HS-5 (cell line): ENCODE measurements around the gene HDHD3.
A peak's percentile ranks its signal among the peaks of the same experiment; 100 is the strongest.
"Not testable (repeated sequence)": the region's sequence is repeated elsewhere in the genome, so short reads cannot be mapped to it uniquely, and the experiment has no call there.

Experiments
- DNase-seq: peaks from one replicate; pipeline ENCODE4 v3.0.0-alpha.2; 2012; ENCODE audit warnings: low read depth

HDHD3 gene

GRCh38 chr9:113376634-113377567 lies at the start of gene HDHD3:
HDHD3 (minus strand) TSS chr9:113376986; CDS start chr9:113374354, 2,632 bp downstream.
- peak; percentile 28 for DNase-seq

- no peak for DNase-seq
These were observed 48.3 kb upstream of the HDHD3 start for GRCh38 chr9:113425072-113425471.

- no peak for DNase-seq
These were observed 44.9 kb upstream of the HDHD3 start for GRCh38 chr9:113421726-113422125.

GRCh38 chr9:113417370-113417769 lies 40.6 kb upstream of the HDHD3 start:
- DNase-seq: no peak

GRCh38 chr9:113416149-113416721 lies 39.4 kb upstream of the HDHD3 start:
- DNase-seq: no peak

GRCh38 chr9:113410207-113410864 lies 33.5 kb upstream of the HDHD3 start, which contains the start of the genes C9orf43 and POLE3:
C9orf43 (plus strand) TSS chr9:113410747; CDS start chr9:113413494, 2,747 bp downstream.
POLE3 (minus strand) TSS chr9:113410675; CDS start chr9:113410293, 382 bp downstream.
- peak; percentile 87 for DNase-seq

DNA sequence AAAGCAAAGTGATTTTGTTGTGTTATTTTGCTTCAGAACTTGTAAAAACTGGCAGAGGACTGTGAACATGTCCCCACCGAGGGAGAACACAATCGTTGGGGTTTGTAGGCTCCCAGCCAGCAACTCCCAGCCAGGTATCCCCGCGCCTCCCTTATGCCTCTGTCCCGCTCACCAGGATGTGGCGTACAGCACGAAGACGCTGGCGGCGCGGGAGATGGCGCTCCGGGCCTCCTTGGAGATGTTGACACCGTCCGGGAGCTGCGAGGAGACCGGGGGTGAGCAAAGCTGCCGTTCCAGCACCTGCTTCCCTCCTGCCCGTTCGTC lies 33.1 kb upstream of the HDHD3 start:
- DNase-seq: no peak

DNA sequence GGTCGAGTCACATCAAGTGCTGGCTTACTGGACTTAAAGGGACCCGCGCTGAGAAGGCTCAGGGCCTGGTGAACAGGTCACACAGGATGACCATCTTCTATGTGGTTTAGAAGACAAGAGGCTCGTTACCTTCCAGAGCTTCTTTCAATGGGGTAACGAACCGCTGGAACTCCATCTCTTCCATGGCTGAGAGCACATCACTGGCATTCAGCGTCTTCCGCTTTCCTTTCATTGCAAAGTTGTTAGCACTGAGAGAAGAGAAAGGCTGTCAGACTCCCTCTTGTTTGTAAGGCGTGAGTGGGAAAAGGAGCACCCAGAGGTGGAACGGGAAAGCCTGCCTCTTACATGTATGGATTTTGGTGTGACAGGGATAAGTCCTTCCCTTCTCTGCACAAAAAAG lies 32.7 kb upstream of the HDHD3 start:
- DNase-seq: no peak

- not testable (repeated sequence) for DNase-seq
These were observed 30.2 kb upstream of the HDHD3 start for GRCh38 chr9:113406873-113407511.

- DNase-seq: not testable (repeated sequence)
These were observed 29.6 kb upstream of the HDHD3 start for GRCh38 chr9:113406353-113406752.

DNA sequence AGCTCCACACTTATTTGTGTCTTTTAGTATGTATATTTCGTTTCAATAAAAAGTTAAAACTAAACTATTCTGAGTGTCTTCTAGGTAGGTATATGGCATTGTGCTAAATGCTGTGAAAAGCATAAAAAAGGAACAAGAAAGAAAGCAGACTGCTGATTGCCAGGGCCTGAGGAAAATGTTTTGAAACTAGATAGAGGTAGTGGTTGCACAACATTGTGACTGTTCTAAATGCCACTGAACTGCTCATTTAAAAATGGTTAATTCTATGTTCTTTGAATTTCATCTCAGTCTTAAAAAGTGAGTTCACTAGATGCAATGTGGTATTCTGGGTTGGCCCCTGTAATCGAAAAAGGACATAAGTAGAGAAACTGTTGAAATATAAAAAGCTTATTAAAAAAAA lies 26.9 kb upstream of the HDHD3 start:
- no peak for DNase-seq

- DNase-seq: peak; percentile 82
These were observed 24.4 kb upstream of the HDHD3 start, which contains the start of gene ALAD for GRCh38 chr9:113401027-113401792. ALAD (minus strand) TSS chr9:113401284; CDS start chr9:113393559, 7,725 bp downstream.

DNA sequence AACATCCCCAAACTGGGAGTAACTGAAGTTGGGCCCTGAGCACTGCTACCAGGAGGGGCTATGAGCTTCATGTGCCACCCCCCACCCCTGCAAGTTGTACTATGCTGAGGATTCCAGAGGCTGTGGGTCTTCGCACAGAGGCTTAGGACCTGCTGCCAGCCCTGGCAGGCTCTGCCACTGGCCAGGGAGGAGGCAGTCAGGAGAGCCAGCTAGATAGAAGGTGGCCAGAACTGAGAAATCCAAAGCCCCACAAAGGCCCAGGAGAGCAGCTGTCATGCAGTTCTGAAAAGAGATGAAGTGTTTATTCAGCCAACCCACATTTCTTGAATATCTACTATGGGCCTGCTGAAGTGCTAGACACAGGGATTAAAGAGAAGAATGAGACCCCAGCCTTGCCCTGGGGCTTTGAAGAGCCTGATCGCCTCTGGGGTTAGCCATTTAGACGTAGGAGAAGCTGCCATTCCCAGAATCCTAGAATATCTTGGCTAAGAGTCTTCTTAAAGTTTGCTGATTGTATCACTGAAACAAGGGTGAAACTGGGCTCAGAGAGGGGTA lies 22.9 kb upstream of the HDHD3 start:
- no peak for DNase-seq

- DNase-seq: no peak
These were observed 22.0 kb upstream of the HDHD3 start for GRCh38 chr9:113398796-113399195.

DNA sequence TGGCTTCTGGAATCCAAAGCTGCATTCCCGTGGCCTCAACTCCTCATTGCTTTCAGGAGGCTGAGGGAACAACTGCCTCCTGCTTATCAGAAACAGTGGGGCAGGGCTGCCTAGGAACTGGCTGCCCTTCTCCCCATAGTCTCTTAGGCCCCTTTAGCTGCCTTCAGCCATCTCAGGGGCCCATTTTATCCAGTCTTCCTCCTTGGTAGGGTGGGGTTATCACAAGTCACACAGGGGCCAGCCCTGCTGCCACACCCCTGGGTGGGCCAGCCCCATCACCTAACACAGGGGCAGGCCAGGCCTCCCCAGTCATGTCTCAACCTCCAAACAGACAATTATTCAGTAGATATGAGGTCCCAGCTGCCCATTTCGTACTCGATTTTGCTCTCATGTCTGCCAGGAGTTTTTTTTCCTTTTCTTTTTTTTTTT lies 20.4 kb upstream of the HDHD3 start:
- DNase-seq: no peak

DNA sequence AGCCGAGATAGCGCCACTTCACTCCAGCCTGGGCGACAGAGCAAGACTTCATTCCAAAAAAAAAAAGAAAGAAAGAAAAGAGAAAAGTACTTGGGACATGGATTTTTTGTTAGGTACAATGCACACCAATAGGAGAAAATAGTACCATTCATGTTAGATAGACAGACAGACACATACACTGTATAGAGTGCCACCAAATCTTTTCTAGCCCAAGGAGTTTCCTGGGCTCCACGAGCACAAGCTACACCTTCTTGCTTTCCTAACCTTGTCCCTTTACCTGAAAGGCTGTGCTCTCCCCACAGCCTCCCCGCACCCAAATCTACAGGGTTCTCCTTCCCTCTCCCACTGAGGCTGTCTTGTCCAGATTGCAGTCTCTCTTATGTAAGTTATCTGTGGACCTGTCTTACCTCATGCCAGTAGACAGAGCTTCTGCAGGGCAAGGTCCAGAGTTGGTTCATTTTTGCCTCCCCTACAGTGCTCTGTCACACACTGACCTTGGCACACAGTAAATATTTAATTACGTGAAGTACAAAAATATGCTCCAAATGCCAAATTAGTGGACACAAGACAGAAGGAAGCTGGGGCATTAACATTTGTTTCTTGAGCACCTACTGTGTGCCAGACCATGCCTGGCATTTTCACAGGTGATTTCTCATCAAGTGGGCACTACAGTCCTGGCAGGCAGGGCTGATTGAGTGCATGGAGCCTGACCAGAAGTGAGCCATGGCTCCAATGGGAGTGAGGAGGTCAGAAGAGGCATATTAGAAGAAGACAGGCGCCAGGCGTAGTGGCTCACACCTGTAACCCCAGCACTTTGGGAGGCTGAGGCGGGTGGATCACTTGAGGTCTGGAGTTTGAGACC lies 18.4 kb upstream of the HDHD3 start:
- no peak for DNase-seq

- no peak for DNase-seq
These were observed 16.5 kb upstream of the HDHD3 start for GRCh38 chr9:113393281-113393680.

DNA sequence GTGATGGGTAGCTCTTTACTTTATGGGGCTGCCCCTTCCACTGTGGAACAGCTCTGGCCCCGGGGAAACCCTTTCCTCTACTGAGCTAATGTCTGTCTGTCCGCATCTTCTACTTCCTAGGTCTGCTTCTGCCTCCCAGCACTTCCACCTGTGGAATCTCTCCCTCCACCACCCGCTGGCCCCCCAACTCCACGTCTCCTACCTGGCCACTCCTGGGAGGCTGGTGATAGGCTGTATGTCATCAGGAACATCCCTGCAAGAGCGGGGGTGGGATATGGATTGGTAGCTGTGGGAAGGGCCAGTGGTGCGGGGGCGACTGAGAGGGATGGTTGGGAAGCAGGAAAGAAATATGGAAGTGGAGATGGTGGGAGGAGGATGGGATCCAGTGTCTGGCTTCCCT lies 15.1 kb upstream of the HDHD3 start:
- DNase-seq: no peak

DNA sequence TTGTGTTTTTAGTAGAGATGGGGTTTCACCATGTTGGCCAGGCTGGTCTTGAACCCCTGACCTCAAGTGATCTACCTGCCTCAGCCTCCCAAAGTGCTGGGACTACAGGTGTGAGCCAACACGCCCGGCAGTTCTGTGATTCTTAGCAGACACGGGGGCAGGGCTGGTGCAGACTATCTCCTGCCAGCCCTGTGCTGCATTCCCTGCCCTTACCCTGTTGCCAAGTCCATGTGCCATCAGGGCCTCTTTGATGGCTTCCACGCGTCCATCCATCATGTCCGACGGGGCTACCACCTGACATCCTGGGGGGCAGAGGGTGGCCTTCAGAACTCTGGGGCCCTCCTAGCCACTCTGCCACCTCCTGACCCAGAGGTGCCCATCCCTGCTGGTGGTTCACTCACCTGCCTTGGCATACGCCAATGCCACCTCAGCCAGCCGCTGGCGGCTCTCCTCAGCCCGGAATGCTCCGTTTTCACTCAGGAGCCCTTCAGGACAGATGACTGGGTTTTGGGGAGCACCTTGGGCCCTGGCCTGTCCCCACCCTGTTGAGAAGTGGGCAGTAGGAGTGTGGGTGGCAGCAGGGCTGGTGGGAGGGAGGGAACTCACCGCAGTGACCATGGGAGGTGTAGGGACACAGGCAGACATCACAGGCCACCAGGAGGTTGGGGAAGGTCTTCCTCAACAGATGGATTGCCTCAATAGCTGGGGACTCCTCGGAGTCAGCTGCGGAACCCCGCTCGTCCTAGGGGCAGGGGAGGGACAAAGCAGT lies 13.6 kb upstream of the HDHD3 start:
- DNase-seq: no peak
